Uterus (tissue), 4 donors: Measurements from ENCODE around the gene CCDC57. TPM values are rescaled to one million over a fixed set of nuclear protein-coding genes. Genes with fewer than 3 reads are reported as not detected.

Source experiments
- DNase-seq, 2 donors: peaks; one replicate each; pipeline ENCODE4 v3.0.0-alpha.2; 2019 to 2020
- H3K27ac ChIP-seq, 2 donors: fragments of 200-600 bp; sonication (generic); 1 replicate in 1 of 2; 2 replicates in 1 of 2; pipeline ENCODE4 v1.5.1; 2016 to 2018
- H3K27me3 ChIP-seq, 2 donors: fragments of 200-600 bp; sonication (generic); one replicate each; pipeline ENCODE4 v1.5.1; 2018 to 2019; ENCODE audit warnings: control low read depth in 1 of 2
- H3K36me3 ChIP-seq, 2 donors: fragments of 200-600 bp; sonication (generic); one replicate each; pipeline ENCODE4 v1.5.1; 2019; ENCODE audit warnings: control low read depth in 1 of 2
- H3K4me1 ChIP-seq, 2 donors: fragments of 200-600 bp; sonication (generic); one replicate each; pipeline ENCODE4 v1.5.1; 2018 to 2019; ENCODE audit warnings: control low read depth in 1 of 2
- H3K4me3 ChIP-seq, 2 donors: fragments of 200-600 bp; sonication (generic); 1 replicate in 1 of 2; 2 replicates in 1 of 2; pipeline ENCODE4 v1.5.1; 2018 to 2019; ENCODE audit warnings: mild to moderate bottlenecking in 1 of 2
- H3K9me3 ChIP-seq, 2 donors: fragments of 200-600 bp; sonication (generic); one replicate each; pipeline ENCODE4 v1.5.1; 2019; ENCODE audit warnings: control low read depth in 1 of 2
- POLR2A ChIP-seq, 2 donors: fragments of 450-650 bp; IDR thresholded peaks; one replicate each; pipeline ENCODE4 v1.6.1; 2016; ENCODE audit warnings: antibody characterized with exemption in 2 of 2, mild to moderate bottlenecking in 1 of 2, moderate library complexity in 1 of 2
- intact Hi-C: fragments of 100-400 bp; cut with DNase I; formaldehyde crosslinking; loops from one replicate; pipeline ENCODE4 v1.15.1; 2023; ENCODE audit warnings: low total_unique reads
- total RNA-seq, 4 donors: library from RNA; depleted of rRNA in 3 of 4; stranded (reverse); fragments of >200 nt in 3 of 4; gene quantifications; one replicate each; pipeline versions ENCODE4 v1.1.0 to v1.2.4, GENCODE V29; 2014 to 2023
- TF ChIP-seq, protein P1 (sequence below), 4 experiments: fragments of 200-600 bp in 2 of 4; fragments of 450-650 bp in 2 of 4; sonication (generic) in 2 of 4; IDR thresholded peaks; one replicate each; pipeline ENCODE4 v1.5.1; 2016 to 2019; ENCODE audit warnings: antibody characterized with exemption in 4 of 4, mild to moderate bottlenecking in 2 of 4, moderate library complexity in 1 of 4
- donor health status: DM: yes; HTN: yes; CAD: no.

CCDC57 gene
- total RNA-seq, 4 donors from 2014 or later, result 4.4 to 88.2 (median 17.6) TPM

DNA sequence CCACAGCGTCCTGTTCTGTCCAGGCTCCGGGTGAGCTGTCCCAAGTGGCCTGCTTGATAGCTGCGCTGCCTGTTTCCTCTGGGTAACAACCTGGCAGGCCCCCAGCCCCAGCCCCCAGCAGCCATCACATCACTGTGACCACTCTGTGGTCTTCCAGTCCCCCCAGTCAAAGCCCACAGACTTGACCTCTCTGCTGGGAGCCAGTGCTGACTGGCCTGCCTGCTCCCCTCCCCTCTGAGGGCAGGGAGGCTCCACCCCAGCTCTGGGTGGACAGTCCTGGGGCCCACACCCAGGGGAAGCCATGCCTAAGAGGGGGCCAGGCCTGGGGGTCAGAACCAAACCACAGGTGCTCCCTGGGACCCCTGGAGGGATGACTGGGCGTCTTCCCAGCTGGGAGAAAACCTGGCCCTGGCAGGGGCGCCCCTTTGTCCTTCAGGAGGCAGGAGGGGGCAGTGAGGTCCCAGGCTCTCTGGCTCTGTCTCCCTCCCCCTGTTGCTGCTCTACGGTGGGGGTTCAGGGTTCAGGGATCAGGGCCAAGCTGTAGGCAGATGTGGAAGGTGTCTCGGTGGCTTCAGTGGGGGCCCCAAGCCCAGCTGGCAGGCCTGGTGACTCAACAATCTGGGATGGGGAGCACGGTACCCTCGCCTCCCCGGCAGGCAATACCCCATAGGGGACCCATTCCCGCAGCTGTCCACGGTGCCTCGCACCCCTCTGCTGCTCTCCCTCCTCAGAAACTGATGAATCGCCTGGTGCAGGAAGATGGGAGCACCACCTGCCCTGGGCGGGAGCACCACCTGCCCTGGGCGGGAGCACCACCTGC lies 14.4 kb upstream of the CCDC57 start:
- H3K4me3 ChIP-seq, result no peak overlapping the region
- intact Hi-C loops, result no loop called here
- H3K27ac ChIP-seq, result no peak overlapping the region
- H3K27me3 ChIP-seq, result peaks cover 0 to 6% of the 10 kb centered on the region in 2 donors
- H3K4me1 ChIP-seq, result peaks cover 0 to 3% of the 10 kb centered on the region in 2 donors
- H3K9me3 ChIP-seq, result no peaks in the 10 kb centered on the region
- DNase-seq, result peak in 1 of 2 donors; percentile 17
- H3K36me3 ChIP-seq, result no peaks in the 10 kb centered on the region
- TF ChIP-seq, protein P1, sequence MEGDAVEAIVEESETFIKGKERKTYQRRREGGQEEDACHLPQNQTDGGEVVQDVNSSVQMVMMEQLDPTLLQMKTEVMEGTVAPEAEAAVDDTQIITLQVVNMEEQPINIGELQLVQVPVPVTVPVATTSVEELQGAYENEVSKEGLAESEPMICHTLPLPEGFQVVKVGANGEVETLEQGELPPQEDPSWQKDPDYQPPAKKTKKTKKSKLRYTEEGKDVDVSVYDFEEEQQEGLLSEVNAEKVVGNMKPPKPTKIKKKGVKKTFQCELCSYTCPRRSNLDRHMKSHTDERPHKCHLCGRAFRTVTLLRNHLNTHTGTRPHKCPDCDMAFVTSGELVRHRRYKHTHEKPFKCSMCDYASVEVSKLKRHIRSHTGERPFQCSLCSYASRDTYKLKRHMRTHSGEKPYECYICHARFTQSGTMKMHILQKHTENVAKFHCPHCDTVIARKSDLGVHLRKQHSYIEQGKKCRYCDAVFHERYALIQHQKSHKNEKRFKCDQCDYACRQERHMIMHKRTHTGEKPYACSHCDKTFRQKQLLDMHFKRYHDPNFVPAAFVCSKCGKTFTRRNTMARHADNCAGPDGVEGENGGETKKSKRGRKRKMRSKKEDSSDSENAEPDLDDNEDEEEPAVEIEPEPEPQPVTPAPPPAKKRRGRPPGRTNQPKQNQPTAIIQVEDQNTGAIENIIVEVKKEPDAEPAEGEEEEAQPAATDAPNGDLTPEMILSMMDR (IDR thresholded peaks at IDR 0.05), result no peak
- TF ChIP-seq POLR2A (IDR thresholded peaks at IDR 0.05), result no peak

GRCh38 chr17:82226146-82226808 lies 13.6 kb upstream of the CCDC57 start:
- H3K36me3 ChIP-seq, result no peaks in the 10 kb centered on the region
- peaks cover 0 to 3% of the 10 kb centered on the region in 2 donors for H3K4me1 ChIP-seq
- peak in 1 of 2 donors; percentile 13 for DNase-seq
- TF ChIP-seq, protein P1 (IDR thresholded peaks at IDR 0.05), result no peak
- TF ChIP-seq POLR2A (IDR thresholded peaks at IDR 0.05), result no peak
- no peak overlapping the region for H3K27ac ChIP-seq
- H3K4me3 ChIP-seq, result no peak overlapping the region
- no peaks in the 10 kb centered on the region for H3K9me3 ChIP-seq
- peaks cover 0 to 6% of the 10 kb centered on the region in 2 donors for H3K27me3 ChIP-seq
- intact Hi-C loops, result no loop called here

- no peak overlapping the region for H3K4me3 ChIP-seq
- peaks cover 0 to 6% of the 10 kb centered on the region in 2 donors for H3K27me3 ChIP-seq
- no peak overlapping the region for H3K27ac ChIP-seq
- DNase-seq, result peak in 1 of 2 donors; percentile 13
- H3K9me3 ChIP-seq, result no peaks in the 10 kb centered on the region
- H3K36me3 ChIP-seq, result no peaks in the 10 kb centered on the region
- TF ChIP-seq, protein P1 (IDR thresholded peaks at IDR 0.05), result no peak
- no peak for TF ChIP-seq POLR2A (IDR thresholded peaks at IDR 0.05)
- peaks cover 0 to 3% of the 10 kb centered on the region in 2 donors for H3K4me1 ChIP-seq
- intact Hi-C loops, result no loop called here
These were observed 12.9 kb upstream of the CCDC57 start for GRCh38 chr17:82225368-82226029.

GRCh38 chr17:82224666-82225065 lies 12.0 kb upstream of the CCDC57 start:
- no peak for DNase-seq
- intact Hi-C loops, result no loop called here
- no peaks in the 10 kb centered on the region for H3K9me3 ChIP-seq
- no peak overlapping the region for H3K27ac ChIP-seq
- peaks cover 0 to 6% of the 10 kb centered on the region in 2 donors for H3K27me3 ChIP-seq
- H3K36me3 ChIP-seq, result no peaks in the 10 kb centered on the region
- H3K4me1 ChIP-seq, result peaks cover 0 to 3% of the 10 kb centered on the region in 2 donors
- TF ChIP-seq, protein P1 (IDR thresholded peaks at IDR 0.05), result no peak
- no peak for TF ChIP-seq POLR2A (IDR thresholded peaks at IDR 0.05)
- no peak overlapping the region for H3K4me3 ChIP-seq
